H7 (cell line): ENCODE results near the gene IGBP1. TPM values are rescaled to one million over a fixed set of nuclear protein-coding genes. Genes with fewer than 3 reads are reported as not detected.
A peak's percentile ranks its signal among the peaks of the same experiment; 100 is the strongest.
"Not testable (repeated sequence)": the region's sequence is repeated elsewhere in the genome, so short reads cannot be mapped to it uniquely, and the experiment has no call there.

Source experiments
- DNase-seq: peaks from one replicate; pipeline ENCODE4 v3.0.0; 2012
- H3K27me3 ChIP-seq: 2 replicates; pipeline ENCODE4 v1.6.0; 2011; ENCODE audit warnings: mild to moderate bottlenecking, low read length; ENCODE audit not compliant: control insufficient read depth, insufficient read depth
- H3K36me3 ChIP-seq: replicated peaks from 2 replicates; pipeline ENCODE4 v1.5.1; 2011; ENCODE audit warnings: low read length; ENCODE audit not compliant: control insufficient read depth, insufficient read depth
- H3K4me3 ChIP-seq: 2 replicates; pipeline ENCODE4 v1.5.1; 2011; ENCODE audit warnings: low read depth, mild to moderate bottlenecking, control low read depth, low read length, moderate library complexity; ENCODE audit not compliant: insufficient read depth
- total RNA-seq: library from RNA; depleted of rRNA; stranded (reverse); fragments of >200 nt; shearing (Covaris generic); gene quantifications from 2 replicates; pipeline ENCODE4 v1.2.3, GENCODE V29; 2014; rRNA removed

Gene IGBP1
- total RNA-seq: 47.5 and 57.2 TPM in 2 replicates

GRCh38 chrX:70133303-70134115 lies at the start of gene IGBP1:
IGBP1 (plus strand) TSS chrX:70133447; CDS start chrX:70133948, 501 bp downstream.
- Histone ChIP-seq H3K27me3 (no peaks in the 10 kb centered on the region), H3K4me3 (peak within 1 kb of the TSS; percentile 81), H3K36me3 (peaks cover 4% of the 10 kb centered on the region)
- peak; percentile 90 for DNase-seq

DNA sequence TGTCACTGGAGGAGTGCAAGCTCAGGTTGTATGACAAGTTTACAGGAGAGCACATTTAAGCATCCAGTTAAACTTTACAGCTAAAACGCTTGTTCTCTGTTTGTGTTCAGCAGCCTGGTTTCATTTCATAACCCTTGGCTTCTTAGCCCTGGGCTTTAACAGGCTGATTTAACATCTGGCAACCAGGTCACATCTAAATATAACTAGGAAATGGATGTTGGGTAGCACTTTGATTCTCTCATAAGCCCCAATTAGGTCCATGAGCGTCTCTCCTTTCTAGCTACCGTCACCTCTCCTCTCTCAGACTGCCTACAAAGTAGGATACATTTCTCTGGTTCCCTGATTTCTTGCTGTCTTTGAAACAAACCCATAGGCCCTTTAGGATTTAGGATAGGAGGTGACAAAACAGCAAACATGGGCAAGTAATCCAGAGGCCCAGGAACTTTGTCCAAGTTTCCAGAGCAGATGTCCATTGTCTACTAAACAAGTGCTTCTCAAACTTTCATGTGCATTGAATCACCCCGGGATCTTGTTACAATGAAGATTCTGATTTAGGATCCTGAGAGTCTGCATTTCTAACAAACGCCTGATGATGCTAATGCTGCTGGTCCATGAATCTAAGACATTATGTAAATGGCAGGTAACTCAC lies 48.5 kb upstream of the IGBP1 start:
- no peak for DNase-seq
- H3K4me3 ChIP-seq: no peak overlapping the region
- no peaks in the 10 kb centered on the region for H3K27me3 ChIP-seq
- no peaks in the 10 kb centered on the region for H3K36me3 ChIP-seq

GRCh38 chrX:70087857-70088630 lies 45.2 kb upstream of the IGBP1 start:
- Histone ChIP-seq H3K36me3 (no peaks in the 10 kb centered on the region), H3K27me3 (no peaks in the 10 kb centered on the region), H3K4me3 (no peak overlapping the region)
- DNase-seq: no peak

GRCh38 chrX:70088751-70089150 lies 44.5 kb upstream of the IGBP1 start:
- H3K27me3 ChIP-seq: no peaks in the 10 kb centered on the region
- H3K36me3 ChIP-seq: no peaks in the 10 kb centered on the region

DNA sequence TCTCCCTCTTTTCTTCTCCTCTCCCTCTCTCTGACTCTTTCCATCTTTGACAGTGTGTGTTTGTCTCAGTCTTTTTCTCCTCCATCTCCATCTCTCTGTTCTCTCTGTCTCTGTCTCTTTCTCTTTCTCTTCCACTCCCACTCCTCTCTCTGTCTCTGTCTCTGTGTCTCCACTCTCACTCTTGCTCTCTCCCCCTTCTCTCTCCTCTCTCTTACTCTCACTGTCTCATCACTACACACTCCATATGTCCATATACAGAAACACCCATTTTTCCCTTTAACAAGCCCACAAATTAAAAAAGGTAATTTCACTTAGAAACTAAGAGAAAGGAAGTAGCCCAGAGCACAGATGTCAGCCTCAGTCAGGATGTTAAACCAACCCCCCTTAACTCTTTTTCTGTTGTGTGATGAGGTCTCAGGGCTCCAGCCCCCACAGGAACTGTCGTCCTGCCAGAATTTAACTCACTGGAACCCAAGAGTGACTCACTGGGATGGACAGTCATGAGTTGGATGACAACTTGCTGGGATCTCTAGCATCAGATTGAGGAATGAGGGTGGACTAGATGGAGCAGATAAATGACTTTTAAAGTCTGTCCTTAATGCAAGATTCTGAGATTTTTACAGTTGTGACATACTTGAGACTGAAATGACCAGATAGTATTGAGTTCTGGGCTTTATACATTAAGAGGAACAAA lies 43.5 kb upstream of the IGBP1 start:
- no peaks in the 10 kb centered on the region for H3K36me3 ChIP-seq
- no peak for DNase-seq
- H3K27me3 ChIP-seq: no peaks in the 10 kb centered on the region
- no peak overlapping the region for H3K4me3 ChIP-seq

More at GRCh38 chrX:70088751-70089150, 44.5 kb upstream of the IGBP1 start:
- DNase-seq: no peak
- H3K4me3 ChIP-seq: no peak overlapping the region

GRCh38 chrX:70092247-70092646 lies 41.0 kb upstream of the IGBP1 start:
- DNase-seq: no peak
- no peaks in the 10 kb centered on the region for H3K36me3 ChIP-seq
- H3K4me3 ChIP-seq: no peak overlapping the region
- H3K27me3 ChIP-seq: no peaks in the 10 kb centered on the region

DNA sequence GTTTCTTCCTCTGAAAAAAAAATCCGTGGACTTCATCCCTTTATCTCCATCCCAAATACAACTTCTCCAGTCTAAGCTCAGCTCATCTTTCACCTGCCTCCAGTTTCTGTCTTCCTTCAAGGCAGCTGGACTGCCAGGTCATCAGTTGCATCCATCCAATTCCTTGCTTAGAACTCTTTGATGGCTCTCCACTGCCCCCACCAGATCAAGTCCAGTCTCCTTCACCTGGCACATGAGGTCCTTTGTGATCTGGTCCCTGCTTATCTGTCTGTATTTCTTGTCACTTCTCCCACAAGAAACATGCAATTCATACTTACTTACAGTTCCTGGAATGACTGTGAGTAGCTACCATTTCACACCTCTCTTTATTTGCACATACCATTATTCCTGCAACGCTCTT lies 37.2 kb upstream of the IGBP1 start:
- Histone ChIP-seq H3K27me3 (no peaks in the 10 kb centered on the region), H3K36me3 (no peaks in the 10 kb centered on the region), H3K4me3 (no peak overlapping the region)
- DNase-seq: peak; percentile 8

DNA sequence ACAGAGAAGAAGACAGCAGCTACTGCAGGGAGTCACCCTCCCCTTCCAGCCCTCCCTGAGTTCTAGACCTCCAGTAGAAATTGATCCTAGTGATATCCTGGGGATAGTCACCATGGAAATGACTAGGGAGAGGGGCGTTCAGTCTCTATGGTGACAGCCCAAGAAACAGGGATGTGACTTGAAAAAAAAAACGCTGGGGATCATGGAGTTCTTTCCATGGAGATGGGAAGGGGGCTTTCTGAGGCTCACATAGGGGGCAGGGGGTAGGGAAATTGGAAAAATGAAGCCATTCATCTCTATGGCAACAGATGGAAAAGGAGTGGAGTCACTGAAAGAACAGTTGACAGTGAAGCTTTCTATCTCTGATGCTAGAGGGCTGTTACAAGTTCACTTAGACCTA lies 28.0 kb upstream of the IGBP1 start:
- no peak for DNase-seq
- no peaks in the 10 kb centered on the region for H3K36me3 ChIP-seq

DNA sequence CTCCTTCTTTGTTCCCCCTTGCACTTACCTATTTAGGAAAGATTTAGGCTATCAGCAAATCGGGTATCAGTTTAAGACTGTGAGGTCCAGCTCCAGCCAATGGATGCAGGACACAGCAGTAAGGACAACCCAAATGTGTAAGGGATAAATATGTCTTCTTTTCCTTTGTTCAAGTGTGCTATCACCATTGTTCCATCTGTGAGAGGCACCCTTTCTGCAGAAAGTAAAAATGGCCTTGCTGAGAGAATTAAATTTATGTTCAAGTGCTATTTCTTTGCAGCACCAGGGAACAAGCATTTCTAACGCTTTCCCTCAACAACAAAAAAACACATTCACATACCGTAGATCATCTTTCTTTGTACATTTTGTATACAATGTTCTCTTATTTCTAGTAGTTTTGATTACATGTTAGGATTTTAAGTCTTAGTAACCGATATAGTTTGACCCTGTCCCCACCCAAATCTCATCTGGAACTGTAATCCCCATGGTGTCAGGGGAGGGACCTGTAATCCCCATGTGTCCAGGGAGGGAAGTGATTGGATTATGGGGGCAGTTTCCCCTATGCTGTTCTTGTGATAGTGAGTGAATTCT lies 21.7 kb upstream of the IGBP1 start:
- DNase-seq, H3K4me3 ChIP-seq, H3K27me3 ChIP-seq, H3K36me3 ChIP-seq: not testable (repeated sequence)

More for the DNA sequence above, 28.0 kb upstream of the IGBP1 start:
- Histone ChIP-seq H3K27me3 (no peaks in the 10 kb centered on the region), H3K4me3 (no peak overlapping the region)

DNA sequence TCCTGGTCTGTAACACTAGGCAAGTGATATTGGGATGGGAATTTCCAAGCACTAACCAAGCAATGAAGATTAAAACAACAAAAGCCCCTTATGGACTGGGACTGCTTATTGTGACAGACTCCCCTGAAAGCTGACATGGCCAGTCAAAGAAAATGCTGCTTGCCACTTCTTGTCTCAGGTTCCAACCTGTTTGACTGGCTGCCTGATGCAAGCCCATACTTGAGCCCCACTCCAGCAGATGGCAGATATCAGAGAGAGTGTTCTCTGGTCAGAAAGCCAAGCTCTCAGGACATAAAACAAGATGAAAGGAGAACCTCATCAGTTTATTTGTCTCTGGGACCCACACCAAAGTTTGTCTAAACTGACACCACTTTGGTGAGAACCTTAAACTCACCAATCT lies 15.5 kb upstream of the IGBP1 start:
- Histone ChIP-seq H3K4me3 (no peak overlapping the region), H3K36me3 (no peaks in the 10 kb centered on the region), H3K27me3 (no peaks in the 10 kb centered on the region)
- DNase-seq: no peak

GRCh38 chrX:70123014-70123413 lies 10.2 kb upstream of the IGBP1 start:
- not testable (repeated sequence) for H3K4me3 ChIP-seq, H3K36me3 ChIP-seq, H3K27me3 ChIP-seq, DNase-seq

DNA sequence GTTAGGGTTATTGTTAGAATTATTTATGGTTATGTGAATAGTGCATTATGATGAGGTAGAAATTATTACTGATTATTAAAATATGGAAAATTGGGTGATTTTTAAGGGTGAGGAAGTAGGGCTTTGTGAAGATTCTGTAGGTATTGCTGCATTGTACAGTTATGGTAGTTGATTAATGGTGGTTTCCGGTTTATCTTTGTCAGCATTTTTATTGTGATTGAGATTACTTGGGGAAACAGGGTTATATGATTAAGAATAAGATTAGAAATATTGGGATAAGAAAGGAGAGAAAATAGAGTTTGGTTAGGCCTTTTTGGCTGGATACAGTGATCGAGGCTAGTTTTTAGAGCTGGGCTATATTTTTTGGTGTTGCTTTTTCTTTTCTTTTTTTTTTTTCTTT lies 8.6 kb upstream of the IGBP1 start:
- H3K27me3 ChIP-seq: no peaks in the 10 kb centered on the region
- H3K36me3 ChIP-seq: no peaks in the 10 kb centered on the region
- no peak for DNase-seq
- H3K4me3 ChIP-seq: no peak overlapping the region

- DNase-seq: peak; percentile 44
- Histone ChIP-seq H3K27me3 (no peaks in the 10 kb centered on the region), H3K4me3 (no peak overlapping the region), H3K36me3 (no peaks in the 10 kb centered on the region)
These were observed 5.2 kb upstream of the IGBP1 start for GRCh38 chrX:70128071-70128470.

- Histone ChIP-seq H3K4me3 (no peak overlapping the region), H3K36me3 (no peaks in the 10 kb centered on the region), H3K27me3 (no peaks in the 10 kb centered on the region)
- DNase-seq: no peak
These were observed 3.4 kb upstream of the IGBP1 start for GRCh38 chrX:70129816-70130215.
